ENCODE measurements around the gene SCN5A. TPM values are rescaled to one million over a fixed set of nuclear protein-coding genes. Genes with fewer than 3 reads are reported as not detected.

SCN5A gene
- total and polyA plus RNA-seq, 2 of the 4 experiments (the other 2 are of a cell fraction): 1.9 to 2.0 TPM

GRCh38 chr3:38648659-38649499 lies 608 bp downstream of the SCN5A start (continued):
- TF ChIP-seq, protein P1, sequence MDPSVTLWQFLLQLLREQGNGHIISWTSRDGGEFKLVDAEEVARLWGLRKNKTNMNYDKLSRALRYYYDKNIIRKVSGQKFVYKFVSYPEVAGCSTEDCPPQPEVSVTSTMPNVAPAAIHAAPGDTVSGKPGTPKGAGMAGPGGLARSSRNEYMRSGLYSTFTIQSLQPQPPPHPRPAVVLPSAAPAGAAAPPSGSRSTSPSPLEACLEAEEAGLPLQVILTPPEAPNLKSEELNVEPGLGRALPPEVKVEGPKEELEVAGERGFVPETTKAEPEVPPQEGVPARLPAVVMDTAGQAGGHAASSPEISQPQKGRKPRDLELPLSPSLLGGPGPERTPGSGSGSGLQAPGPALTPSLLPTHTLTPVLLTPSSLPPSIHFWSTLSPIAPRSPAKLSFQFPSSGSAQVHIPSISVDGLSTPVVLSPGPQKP (IDR thresholded peaks at IDR 0.05; ENCODE audit: borderline replicate concordance, low read depth, low read length): no peak
- no peak for TF ChIP-seq RAD21 (IDR thresholded peaks at IDR 0.05; ENCODE audit: low read length)
- no peak for TF ChIP-seq BHLHE40 (IDR thresholded peaks at IDR 0.05; ENCODE audit: low read depth, low read length)
- no peak for TF ChIP-seq CEBPB (IDR thresholded peaks at IDR 0.05; ENCODE audit: low read depth, low read length)
- no peak for TF ChIP-seq POLR2A (IDR thresholded peaks at IDR 0.05; ENCODE audit: low read depth, low read length)
- no peak for TF ChIP-seq FOS (IDR thresholded peaks at IDR 0.05; ENCODE audit: low read depth, low read length)

Data from IMR-90 (cell line).